Fibroblast of lung (primary cell): ENCODE data around the gene TMOD4. TPM values are rescaled to one million over a fixed set of nuclear protein-coding genes. Genes with fewer than 3 reads are reported as not detected.
"Not testable (repeated sequence)": the region's sequence is repeated elsewhere in the genome, so short reads cannot be mapped to it uniquely, and the experiment has no call there.

ENCODE experiments used
- DNase-seq, 2 donors: peaks; one replicate each; pipeline versions ENCODE4 v3.0.0 to v3.0.0-alpha.2; 2010; ENCODE audit warnings: low read depth in 2 of 2
- H2AFZ ChIP-seq: 2 replicates; pipeline ENCODE4 v1.5.1; 2012; ENCODE audit warnings: low read length, control low read depth, inconsistent platforms
- H3K27ac ChIP-seq: 2 replicates; pipeline ENCODE4 v1.5.1; 2011; ENCODE audit warnings: low read length, control low read depth; ENCODE audit not compliant: insufficient read depth
- H3K27me3 ChIP-seq: 2 replicates; pipeline ENCODE4 v1.5.1; 2011; ENCODE audit warnings: mild to moderate bottlenecking, low read length; ENCODE audit not compliant: control insufficient read depth, insufficient read depth
- H3K36me3 ChIP-seq: 2 replicates; pipeline ENCODE4 v1.5.1; 2011; ENCODE audit warnings: low read length; ENCODE audit not compliant: control insufficient read depth, insufficient read depth
- H3K4me1 ChIP-seq: 2 replicates; pipeline ENCODE4 v1.5.1; 2011; ENCODE audit warnings: low read length; ENCODE audit not compliant: control insufficient read depth, insufficient read depth; ENCODE audit errors: extremely low read depth
- H3K4me2 ChIP-seq: 2 replicates; pipeline ENCODE4 v1.5.1; 2011; ENCODE audit warnings: low read length, control low read depth; ENCODE audit not compliant: insufficient read depth; ENCODE audit errors: extremely low read depth
- H3K4me3 ChIP-seq, 4 experiments: fragments of 200-600 bp in 1 of 4; sonication (generic) in 1 of 4; replicated peaks in 1 of 4; 2 replicates each; pipeline ENCODE4 v1.5.1; 2011 to 2016; ENCODE audit warnings: low read length in 4 of 4, low read depth in 3 of 4, mild to moderate bottlenecking in 3 of 4, control low read depth in 2 of 4, inconsistent platforms in 1 of 4, mixed read lengths in 1 of 4; ENCODE audit not compliant: insufficient read depth in 1 of 4; ENCODE audit errors: control extremely low read depth in 1 of 4
- H3K79me2 ChIP-seq: 2 replicates; pipeline ENCODE4 v1.5.1; 2012; ENCODE audit warnings: mild to moderate bottlenecking, low read length, inconsistent platforms; ENCODE audit not compliant: control insufficient read depth, insufficient read depth
- H3K9ac ChIP-seq: 2 replicates; pipeline ENCODE4 v1.5.1; 2011; ENCODE audit warnings: mild to moderate bottlenecking, low read length, control low read depth; ENCODE audit not compliant: insufficient read depth
- H3K9me3 ChIP-seq: 2 replicates; pipeline ENCODE4 v1.5.1; 2012; ENCODE audit warnings: low read depth, low read length; ENCODE audit not compliant: control insufficient read depth, insufficient read depth
- H4K20me1 ChIP-seq: 2 replicates; pipeline ENCODE4 v1.5.1; 2011; ENCODE audit warnings: low read length; ENCODE audit not compliant: control insufficient read depth, insufficient read depth; ENCODE audit errors: extremely low read depth
- CTCF ChIP-seq, 2 donors: IDR thresholded peaks in 1 of 2; conservative IDR thresholded peaks in 1 of 2; 1 replicate in 1 of 2; 2 replicates in 1 of 2; pipeline ENCODE4 v1.5.1; 2011 to 2012; ENCODE audit warnings: low read length in 2 of 2, control low read depth in 1 of 2, inconsistent platforms in 1 of 2, low read depth in 1 of 2, mild to moderate bottlenecking in 1 of 2
- EZH2 ChIP-seq: IDR thresholded peaks from 2 replicates; pipeline ENCODE4 v1.5.1; 2012; ENCODE audit warnings: low read length, control low read depth, mild to moderate bottlenecking; ENCODE audit errors: missing control alignments
- polyA plus RNA-seq, 2 donors: library from polyadenylated mRNA; depleted of rRNA in 1 of 2; stranded (reverse) in 1 of 2; unstranded in 1 of 2; fragments of >200 nt; gene quantifications; 2 replicates each; pipeline ENCODE4 v1.2.1, GENCODE V29; 2011 to 2012; ENCODE audit warnings: missing spikeins in 1 of 2
- total RNA-seq: library from RNA; depleted of rRNA; stranded (reverse); fragments of >200 nt; gene quantifications from 2 replicates; pipeline ENCODE4 v1.2.1, GENCODE V29; 2014

Gene TMOD4
- total and polyA plus RNA-seq, 2 donors (not counting 1 experiment from before 2014, with no cell fraction given): 0.41 TPM; not detected in 1

GRCh38 chr1:151196292-151196800 lies 20.6 kb upstream of the TMOD4 start:
- Histone ChIP-seq H3K9me3 (no peaks in the 10 kb centered on the region), H3K4me3 (peak overlapping the region in 2 of 4 experiments; percentile 1 to 28), H3K4me1 (peaks cover 5% of the 10 kb centered on the region), H3K27ac (peak overlapping the region; percentile 70), H3K27me3 (no peaks in the 10 kb centered on the region), H3K4me2 (peak overlapping the region; percentile 63), H3K79me2 (peaks cover 24% of the 10 kb centered on the region), H3K9ac (no peak overlapping the region), H2AFZ (no peak overlapping the region), H4K20me1 (no peaks in the 10 kb centered on the region), H3K36me3 (no peaks in the 10 kb centered on the region)
- DNase-seq: peak; percentile 82 to 89
- peak; percentile 60 to 68 for TF ChIP-seq CTCF (conservative IDR thresholded peaks at IDR 0.05 in 1 of 2, IDR thresholded peaks at IDR 0.05 in 1 of 2; ENCODE audit: low read depth in 1 of 2, low read length in 2 of 2)
- TF ChIP-seq EZH2: no peak

- H4K20me1 ChIP-seq, H3K36me3 ChIP-seq, H3K9ac ChIP-seq, H3K4me1 ChIP-seq, H3K4me3 ChIP-seq, H3K4me2 ChIP-seq, H3K9me3 ChIP-seq, H2AFZ ChIP-seq, H3K27me3 ChIP-seq: not testable (repeated sequence)
- Histone ChIP-seq H3K79me2 (peaks cover 16% of the 10 kb centered on the region), H3K27ac (peak overlapping the region; percentile 70)
- DNase-seq: peak; percentile 74 to 85
Measured at GRCh38 chr1:151194894-151195594, 19.3 kb upstream of the TMOD4 start.

DNA sequence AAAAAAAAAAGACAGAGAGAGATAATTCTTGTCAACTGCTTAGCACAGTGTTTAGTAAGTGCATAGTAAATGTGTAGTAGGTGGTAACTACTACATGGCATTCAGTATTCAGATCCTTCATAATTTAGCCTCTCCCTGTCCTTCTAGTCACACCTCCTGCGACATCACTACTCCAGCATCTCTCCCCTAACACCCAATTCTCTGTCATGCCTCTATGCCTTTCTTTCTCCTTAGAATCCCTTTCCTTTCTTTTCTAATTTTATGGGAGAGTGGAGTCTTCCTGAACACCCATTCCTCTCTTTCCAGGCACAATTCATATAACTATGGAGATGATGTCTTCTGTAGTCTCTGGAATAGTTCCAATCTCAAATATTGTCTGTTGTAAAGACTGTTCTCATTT lies 18.1 kb upstream of the TMOD4 start:
- no peaks in the 10 kb centered on the region for H3K36me3 ChIP-seq
- no peak overlapping the region for H2AFZ ChIP-seq
- no peak overlapping the region for H3K4me3 ChIP-seq
- no peaks in the 10 kb centered on the region for H3K9me3 ChIP-seq
- DNase-seq: no peak
- no peak overlapping the region for H3K4me2 ChIP-seq
- H3K27me3 ChIP-seq: no peaks in the 10 kb centered on the region
- H3K27ac ChIP-seq: no peak overlapping the region
- peaks cover 7% of the 10 kb centered on the region for H3K4me1 ChIP-seq
- TF ChIP-seq EZH2 (no peak), CTCF (conservative IDR thresholded peaks at IDR 0.05 in 1 of 2, IDR thresholded peaks at IDR 0.05 in 1 of 2; ENCODE audit: low read depth in 1 of 2, low read length in 2 of 2) (no peak)
- no peaks in the 10 kb centered on the region for H4K20me1 ChIP-seq
- H3K9ac ChIP-seq: no peak overlapping the region
- H3K79me2 ChIP-seq: peaks cover 15% of the 10 kb centered on the region
